SK-N-SH (cell line): Measurements from ENCODE around the gene GATM. TPM values are rescaled to one million over a fixed set of nuclear protein-coding genes. Genes with fewer than 3 reads are reported as not detected.

Experiments
- CTCF ChIA-PET: fragments of 300-600, 350-600 bp; formaldehyde crosslinking; extraction: SDS; loops from one replicate; lab custom pipeline; 2021; lab: Yijun Ruan, JAX
- POLR2A ChIA-PET: fragments of 350-600 bp; sonication (Branson Sonifier 250); formaldehyde crosslinking; extraction: SDS; loops from one replicate; lab custom pipeline; 2020; ENCODE audit warnings: antibody characterized with exemption, inconsistent platforms; lab: Yijun Ruan, JAX
- DNase-seq: peaks from one replicate; pipeline ENCODE4 v3.0.0; 2012
- H2AFZ ChIP-seq: fragments of 200-600 bp; sonication (generic); 2 replicates; pipeline ENCODE4 v1.8.1; 2016; ENCODE audit warnings: antibody characterized with exemption, mild to moderate bottlenecking, low read depth
- H3F3A ChIP-seq: fragments of 200-600 bp; sonication (generic); replicated peaks from 2 replicates; pipeline ENCODE3; 2016; ENCODE audit warnings: antibody characterized with exemption, mild to moderate bottlenecking; ENCODE audit not compliant: insufficient read depth
- H3K27ac ChIP-seq, 2 experiments: fragments of 200-500 bp in 1 of 2; fragments of 200-600 bp in 1 of 2; sonication (Bioruptor generic) in 1 of 2; sonication (generic), shearing (Covaris generic) in 1 of 2; 2 replicates each; pipeline versions ENCODE4 v1.5.1 to v1.6.1; 2014 to 2016; ENCODE audit warnings: low read depth in 2 of 2, inconsistent platforms in 1 of 2, low read length in 1 of 2, mild to moderate bottlenecking in 1 of 2, mixed read lengths in 1 of 2
- H3K27me3 ChIP-seq: fragments of 200-600 bp; sonication (generic), shearing (Covaris generic); 2 replicates; pipeline ENCODE4 v1.6.1; 2016; ENCODE audit warnings: mixed run types; ENCODE audit not compliant: insufficient read depth
- H3K36me3 ChIP-seq, 2 experiments: fragments of 200-500 bp in 1 of 2; fragments of 200-600 bp in 1 of 2; sonication (Bioruptor generic) in 1 of 2; sonication (generic) in 1 of 2; replicated peaks in 1 of 2; 2 replicates each; pipeline versions ENCODE3 to v1.5.1; 2014 to 2016; ENCODE audit warnings: low read length in 1 of 2, mild to moderate bottlenecking in 1 of 2; ENCODE audit not compliant: insufficient read depth in 2 of 2, control insufficient read depth in 1 of 2
- H3K4me1 ChIP-seq, 2 experiments: fragments of 200-500 bp in 1 of 2; fragments of 200-600 bp in 1 of 2; sonication (Bioruptor generic) in 1 of 2; sonication (generic), shearing (Covaris generic) in 1 of 2; 2 replicates each; pipeline versions ENCODE4 v1.5.1 to v1.6.1; 2014 to 2016; ENCODE audit warnings: low read depth in 1 of 2, low read length in 1 of 2, mixed run types in 1 of 2; ENCODE audit not compliant: insufficient read depth in 2 of 2, control insufficient read depth in 1 of 2
- H3K4me2 ChIP-seq: fragments of 200-600 bp; sonication (generic), shearing (Covaris generic); 2 replicates; pipeline ENCODE4 v1.6.1; 2017; ENCODE audit warnings: mixed run types
- H3K4me3 ChIP-seq, 2 experiments: fragments of 200-500 bp in 1 of 2; fragments of 200-600 bp in 1 of 2; sonication (Bioruptor generic) in 1 of 2; sonication (generic), shearing (Covaris generic) in 1 of 2; 2 replicates each; pipeline versions ENCODE4 v1.5.1 to v1.8.1; 2014 to 2016; ENCODE audit warnings: low read depth in 2 of 2, inconsistent platforms in 1 of 2, low read length in 1 of 2, mild to moderate bottlenecking in 1 of 2, mixed read lengths in 1 of 2, moderate library complexity in 1 of 2
- H3K79me2 ChIP-seq: fragments of 200-600 bp; sonication (generic); 2 replicates; pipeline ENCODE4 v1.8.1; 2017; ENCODE audit warnings: mild to moderate bottlenecking; ENCODE audit not compliant: insufficient read depth
- H3K9ac ChIP-seq: fragments of 200-600 bp; sonication (generic); 2 replicates; pipeline ENCODE4 v1.6.1; 2017; ENCODE audit warnings: mixed run types
- H3K9me2 ChIP-seq: fragments of 200-600 bp; sonication (generic); 2 replicates; pipeline ENCODE4 v1.6.1; 2017; ENCODE audit warnings: mixed run types
- H3K9me3 ChIP-seq: fragments of 200-600 bp; sonication (generic); 2 replicates; pipeline ENCODE4 v1.6.1; 2017; ENCODE audit warnings: mixed run types, mild to moderate bottlenecking, moderate library complexity
- H4K20me1 ChIP-seq: fragments of 200-600 bp; sonication (generic); 2 replicates; pipeline ENCODE4 v1.6.1; 2017; ENCODE audit warnings: mild to moderate bottlenecking, mixed run types; ENCODE audit not compliant: insufficient read depth
- EZH2phosphoT487 ChIP-seq: fragments of 200-600 bp; sonication (generic); IDR thresholded peaks from 2 replicates; pipeline ENCODE4 v1.6.1; 2017; ENCODE audit warnings: low read depth, mixed run types, mild to moderate bottlenecking, antibody characterized with exemption, moderate library complexity, borderline replicate concordance
- FOSL2 ChIP-seq: IDR thresholded peaks from 2 replicates; pipeline ENCODE4 v1.4.0; 2012; ENCODE audit warnings: low read depth, mild to moderate bottlenecking, moderate library complexity, borderline replicate concordance
- FOXJ3 ChIP-seq: sonication (generic); formaldehyde crosslinking; IDR thresholded peaks from 2 replicates; pipeline ENCODE4 v1.5.1; 2020; ENCODE audit warnings: mild to moderate bottlenecking, missing genetic modification reagents
- GABPA ChIP-seq: IDR thresholded peaks from 2 replicates; pipeline ENCODE4 v1.4.0; 2012; ENCODE audit warnings: low read depth, mild to moderate bottlenecking
- JUND ChIP-seq: IDR thresholded peaks from 2 replicates; pipeline ENCODE4 v1.4.0; 2012
- MEF2A ChIP-seq: IDR thresholded peaks from 2 replicates; pipeline ENCODE4 v1.4.0; 2012; ENCODE audit warnings: low read depth, borderline replicate concordance
- PBX3 ChIP-seq: IDR thresholded peaks from 2 replicates; pipeline ENCODE4; 2012
- RFX5 ChIP-seq: IDR thresholded peaks from 2 replicates; pipeline ENCODE4 v1.6.1; 2012; ENCODE audit warnings: mild to moderate bottlenecking, improper control_type of control experiment, low read length
- RXRA ChIP-seq: IDR thresholded peaks from 2 replicates; pipeline ENCODE4 v1.4.0; 2012; ENCODE audit warnings: low read depth, mild to moderate bottlenecking, borderline replicate concordance
- SIN3A ChIP-seq: IDR thresholded peaks from 2 replicates; pipeline ENCODE4 v1.6.1; 2012; ENCODE audit warnings: low read depth, mild to moderate bottlenecking, low read length, moderate library complexity, borderline replicate concordance
- SMC3 ChIP-seq: IDR thresholded peaks from 2 replicates; pipeline ENCODE4 v1.6.1; 2012; ENCODE audit warnings: low read depth, low read length, improper control_type of control experiment
- TEAD4 ChIP-seq: IDR thresholded peaks from 2 replicates; pipeline ENCODE4 v1.4.0; 2012; ENCODE audit warnings: mild to moderate bottlenecking, borderline replicate concordance; ENCODE audit not compliant: insufficient read depth
- YY1 ChIP-seq: IDR thresholded peaks from 2 replicates; pipeline ENCODE4 v1.4.0; 2012; ENCODE audit warnings: low read depth, mild to moderate bottlenecking
- WGBS: methylation state at CpG from one replicate; pipeline ENCODE4 v1.1.6; 2017; ENCODE audit warnings: low lambda C conversion rate; 5-methylcytosine and 5-hydroxymethylcytosine counted together
- polyA plus RNA-seq, 3 experiments: library from polyadenylated mRNA; depleted of rRNA; stranded (reverse); fragments of >200 nt; gene quantifications; 2 replicates each; pipeline ENCODE4 v1.2.3, GENCODE V29; 2012
- TF ChIP-seq, protein P1 (sequence below): fragments of 150-350 bp; IDR thresholded peaks from 2 replicates; pipeline ENCODE4 v1.6.1; 2017; ENCODE audit warnings: antibody characterized with exemption, low read length, low read depth, borderline replicate concordance

GATM gene
- polyA plus RNA-seq, 1 of the 3 experiments (the other 2 are of a cell fraction), result 0.58 TPM

- Histone ChIP-seq H3K27me3 (no peaks in the 10 kb centered on the region), H3K4me1 (peaks cover 0 to 6% of the 10 kb centered on the region in 2 experiments; a peak in 1 of 4 replicates), H3K9me3 (no peaks in the 10 kb centered on the region), H3K79me2 (no peaks in the 10 kb centered on the region), H3K4me2 (no peak overlapping the region), H3K9ac (no peak overlapping the region), H2AFZ (no peak overlapping the region), H3F3A (peaks cover 5% of the 10 kb centered on the region), H4K20me1 (no peaks in the 10 kb centered on the region), H3K9me2 (no peaks in the 10 kb centered on the region), H3K4me3 (no peak overlapping the region), H3K27ac (peak overlapping the region in 1 of 2 experiments; percentile 4; a peak in 1 of 4 replicates), H3K36me3 (peaks cover 15 to 17% of the 10 kb centered on the region in 2 experiments)
- no peak for DNase-seq
- ChIA-PET CTCF (no interaction called here), POLR2A (no interaction called here)
- TF ChIP-seq FOSL2 (peak; percentile 39; the same call in 1 of the 2 replicates), JUND (peak; percentile 12; the same call in 1 of the 2 replicates), YY1 (no peak)
- WGBS, result 81% methylated on average over 7 of the region's 7 CpGs
These were observed 46.8 kb upstream of the GATM start for GRCh38 chr15:45425135-45425534.

DNA sequence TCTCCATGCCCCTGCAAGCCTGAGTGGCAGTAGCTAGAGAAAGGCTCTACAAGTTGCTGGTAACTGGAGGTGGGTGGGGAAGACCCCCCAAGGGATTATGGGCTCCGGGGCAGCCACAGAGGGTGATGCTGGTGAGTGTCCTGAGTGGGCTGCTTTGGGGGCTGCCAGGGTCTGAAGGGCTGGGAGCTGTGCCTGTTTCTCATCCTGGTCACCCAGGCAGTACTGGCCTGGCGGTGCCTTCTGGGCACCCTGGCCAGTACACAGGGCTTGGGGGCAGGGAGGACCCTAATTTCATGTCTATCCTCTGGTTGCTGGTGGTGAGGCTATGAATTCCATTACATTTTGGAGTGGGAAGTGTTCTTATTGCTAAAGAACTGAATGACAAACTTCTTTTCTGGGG lies 46.1 kb upstream of the GATM start:
- Histone ChIP-seq H4K20me1 (no peaks in the 10 kb centered on the region), H3K9ac (no peak overlapping the region), H3K4me3 (no peak overlapping the region), H3K9me2 (no peaks in the 10 kb centered on the region), H3K27ac (no peak overlapping the region), H3K4me1 (peaks cover 0 to 6% of the 10 kb centered on the region in 2 experiments; a peak in 1 of 4 replicates), H3K9me3 (no peaks in the 10 kb centered on the region), H3K4me2 (no peak overlapping the region), H2AFZ (no peak overlapping the region), H3F3A (peaks cover 5% of the 10 kb centered on the region), H3K27me3 (no peaks in the 10 kb centered on the region), H3K79me2 (no peaks in the 10 kb centered on the region), H3K36me3 (peaks cover 18 to 21% of the 10 kb centered on the region in 2 experiments)
- TF ChIP-seq PBX3 (no peak), GABPA (no peak), RFX5 (no peak), FOXJ3 (CRISPR knock-in tag) (no peak)
- WGBS, result 100% methylated on average over 2 of the region's 2 CpGs
- ChIA-PET CTCF (no interaction called here), POLR2A (no interaction called here)
- no peak for DNase-seq

DNA sequence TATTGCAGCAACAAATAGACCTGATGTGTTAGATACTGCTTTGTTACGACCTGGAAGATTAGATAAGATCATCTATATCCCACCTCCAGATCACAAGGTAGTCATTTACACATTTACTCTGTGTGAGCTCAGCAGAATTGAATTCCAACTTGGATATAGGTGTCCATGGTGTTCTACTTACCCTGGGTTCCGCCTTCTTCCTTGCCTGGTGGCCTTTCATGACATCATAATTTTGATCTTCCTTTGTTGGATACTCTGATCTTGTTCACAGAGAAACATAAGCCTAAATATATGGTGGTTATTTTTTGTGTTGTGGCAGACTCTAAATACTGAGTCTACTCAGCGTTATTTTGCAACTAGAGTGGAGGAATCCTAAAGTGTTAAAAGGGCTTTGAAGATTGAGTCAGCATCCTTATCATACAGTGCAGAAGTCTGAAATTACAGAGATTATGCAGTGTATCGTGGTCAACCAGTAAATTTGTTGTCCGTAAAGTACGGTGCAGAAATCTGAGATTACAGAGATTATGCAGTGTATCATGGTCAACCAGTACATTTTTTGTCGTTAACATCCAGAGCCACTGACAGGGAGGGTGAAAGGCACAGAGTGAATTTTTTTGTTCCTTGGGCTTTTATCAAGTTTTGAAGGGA lies 39.1 kb upstream of the GATM start:
- H3K4me3 ChIP-seq, result no peak overlapping the region
- no peaks in the 10 kb centered on the region for H4K20me1 ChIP-seq
- no peaks in the 10 kb centered on the region for H3K27me3 ChIP-seq
- no peaks in the 10 kb centered on the region for H3K9me2 ChIP-seq
- peaks cover 5% of the 10 kb centered on the region for H3F3A ChIP-seq
- WGBS, result 97% methylated on average over 7 of the region's 7 CpGs
- H3K4me1 ChIP-seq, result peaks cover 0 to 2% of the 10 kb centered on the region in 2 experiments; a peak in 1 of 4 replicates
- H3K4me2 ChIP-seq, result no peak overlapping the region
- peaks cover 73 to 78% of the 10 kb centered on the region in 2 experiments for H3K36me3 ChIP-seq
- H3K9me3 ChIP-seq, result no peaks in the 10 kb centered on the region
- H3K9ac ChIP-seq, result no peak overlapping the region
- no peak overlapping the region for H2AFZ ChIP-seq
- DNase-seq, result no peak
- TF ChIP-seq SMC3, result no peak
- no peak for TF ChIP-seq SIN3A
- TF ChIP-seq TEAD4, result no peak
- TF ChIP-seq RXRA, result no peak
- TF ChIP-seq, protein P1, sequence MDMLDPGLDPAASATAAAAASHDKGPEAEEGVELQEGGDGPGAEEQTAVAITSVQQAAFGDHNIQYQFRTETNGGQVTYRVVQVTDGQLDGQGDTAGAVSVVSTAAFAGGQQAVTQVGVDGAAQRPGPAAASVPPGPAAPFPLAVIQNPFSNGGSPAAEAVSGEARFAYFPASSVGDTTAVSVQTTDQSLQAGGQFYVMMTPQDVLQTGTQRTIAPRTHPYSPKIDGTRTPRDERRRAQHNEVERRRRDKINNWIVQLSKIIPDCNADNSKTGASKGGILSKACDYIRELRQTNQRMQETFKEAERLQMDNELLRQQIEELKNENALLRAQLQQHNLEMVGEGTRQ, result no peak
- no peak for TF ChIP-seq MEF2A
- no peak for TF ChIP-seq EZH2phosphoT487
- no peak overlapping the region for H3K27ac ChIP-seq
- POLR2A ChIA-PET, result no interaction called here
- H3K79me2 ChIP-seq, result no peaks in the 10 kb centered on the region
- CTCF ChIA-PET, result interaction anchor here (0.6 kb wide), 1 partner anchor 197 kb away, joined by 3 read pairs; no protein-coding TSS in a partner anchor
